Mesendoderm (in vitro differentiated cells): ENCODE results near the gene GDF9.

Experiments used
- DNase-seq: peaks from one replicate; pipeline ENCODE4 v3.0.0; 2013
- H2AK5ac ChIP-seq: 2 replicates; pipeline ENCODE4 v1.6.1; 2013; ENCODE audit warnings: low read length, inconsistent platforms
- H2BK120ac ChIP-seq: 2 replicates; pipeline ENCODE4 v1.6.1; 2013; ENCODE audit warnings: low read depth, mild to moderate bottlenecking, low read length, moderate library complexity, mixed read lengths
- H2BK15ac ChIP-seq: replicated peaks from 2 replicates; pipeline ENCODE4 v1.6.1; 2013; ENCODE audit warnings: low read depth, mild to moderate bottlenecking, moderate library complexity
- H2BK5ac ChIP-seq: 2 replicates; pipeline ENCODE4 v1.6.1; 2013; ENCODE audit warnings: low read length, inconsistent platforms
- H3K18ac ChIP-seq: 2 replicates; pipeline ENCODE4 v1.6.1; 2013; ENCODE audit warnings: mild to moderate bottlenecking, low read length, mixed read lengths
- H3K23ac ChIP-seq: one replicate; pipeline ENCODE4 v1.6.1; 2013; ENCODE audit warnings: low read length
- H3K27ac ChIP-seq: 2 replicates; pipeline ENCODE4 v1.5.1; 2013; ENCODE audit warnings: low read depth, mild to moderate bottlenecking, inconsistent platforms, low read length, moderate library complexity
- H3K27me3 ChIP-seq: 2 replicates; pipeline ENCODE4 v1.6.1; 2013; ENCODE audit warnings: low read length, control low read depth, mild to moderate bottlenecking, inconsistent platforms; ENCODE audit not compliant: insufficient read depth, poor library complexity
- H3K36me3 ChIP-seq: 2 replicates; pipeline ENCODE4 v1.6.1; 2013; ENCODE audit warnings: low read length, inconsistent platforms; ENCODE audit not compliant: control insufficient read depth, insufficient read depth
- H3K4ac ChIP-seq: one replicate; pipeline ENCODE4 v1.6.1; 2013; ENCODE audit warnings: low read depth, mild to moderate bottlenecking, low read length, moderate library complexity
- H3K4me1 ChIP-seq: 2 replicates; pipeline ENCODE4 v1.6.1; 2013; ENCODE audit warnings: low read depth, low read length, inconsistent platforms; ENCODE audit not compliant: control insufficient read depth
- H3K4me2 ChIP-seq: 2 replicates; pipeline ENCODE4 v1.6.1; 2013; ENCODE audit warnings: low read length
- H3K4me3 ChIP-seq: 2 replicates; pipeline ENCODE4 v1.5.1; 2013; ENCODE audit warnings: mild to moderate bottlenecking, low read length
- H3K56ac ChIP-seq: one replicate; pipeline ENCODE4 v1.6.1; 2013; ENCODE audit warnings: low read length
- H3K79me1 ChIP-seq: 2 replicates; pipeline ENCODE4 v1.6.1; 2013; ENCODE audit warnings: low read length, inconsistent platforms
- H3K79me2 ChIP-seq: 2 replicates; pipeline ENCODE4 v1.6.1; 2013; ENCODE audit warnings: mild to moderate bottlenecking, low read length; ENCODE audit not compliant: control insufficient read depth, insufficient read depth
- H3K9ac ChIP-seq: 2 replicates; pipeline ENCODE4 v1.6.1; 2013; ENCODE audit warnings: low read length, inconsistent platforms
- H4K5ac ChIP-seq: one replicate; pipeline ENCODE4 v1.6.1; 2013; ENCODE audit warnings: low read length
- H4K8ac ChIP-seq: one replicate; pipeline ENCODE4 v1.6.1; 2013; ENCODE audit warnings: low read depth, mild to moderate bottlenecking, control low read depth, low read length, moderate library complexity
- WGBS: extraction: QIAGEN DNeasy Blood & Tissue Kit; methylation state at CpG from one replicate; pipeline ENCODE4 v1.1.7; 2013; ENCODE audit warnings: low lambda C conversion rate, missing lambda C conversion rate; ENCODE audit not compliant: insufficient coverage; ENCODE audit errors: extremely low coverage; 5-methylcytosine and 5-hydroxymethylcytosine counted together

The GDF9 gene

DNA sequence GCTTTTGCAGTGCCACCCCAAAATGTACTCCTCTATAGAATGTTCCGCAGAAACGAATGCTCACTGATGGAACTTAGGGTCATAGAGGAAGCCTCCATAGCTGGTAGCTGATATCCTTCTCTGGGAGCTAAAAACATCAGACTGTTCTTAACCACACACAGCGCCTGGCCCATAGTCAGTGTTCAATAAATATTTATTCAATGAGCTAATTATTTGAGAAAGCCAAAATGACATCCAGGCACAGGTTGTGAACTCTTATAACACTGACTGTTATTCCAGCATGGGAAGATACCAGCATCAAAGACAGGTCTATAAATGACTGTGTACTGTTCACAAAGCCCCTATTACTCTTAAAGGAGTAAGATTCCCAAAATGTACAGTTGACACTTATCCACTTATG, 12.9 kb downstream of the GDF9 start:
- Histone ChIP-seq H3K4ac (no peak overlapping the region), H3K27me3 (no peaks in the 10 kb centered on the region), H3K4me2 (no peak overlapping the region), H2AK5ac (no peak overlapping the region), H3K79me2 (no peaks in the 10 kb centered on the region), H3K4me1 (no peaks in the 10 kb centered on the region), H3K27ac (no peak overlapping the region), H3K36me3 (no peaks in the 10 kb centered on the region), H3K23ac (no peak overlapping the region), H3K4me3 (no peak overlapping the region), H3K18ac (no peak overlapping the region), H4K8ac (no peak overlapping the region), H2BK120ac (no peak overlapping the region), H3K9ac (no peak overlapping the region), H2BK5ac (no peak overlapping the region), H2BK15ac (no peak overlapping the region), H3K79me1 (no peaks in the 10 kb centered on the region), H4K5ac (no peak overlapping the region), H3K56ac (no peak overlapping the region)
- no CpG with 5 or more reads among the region's 3 CpGs for WGBS
- no peak for DNase-seq

DNA sequence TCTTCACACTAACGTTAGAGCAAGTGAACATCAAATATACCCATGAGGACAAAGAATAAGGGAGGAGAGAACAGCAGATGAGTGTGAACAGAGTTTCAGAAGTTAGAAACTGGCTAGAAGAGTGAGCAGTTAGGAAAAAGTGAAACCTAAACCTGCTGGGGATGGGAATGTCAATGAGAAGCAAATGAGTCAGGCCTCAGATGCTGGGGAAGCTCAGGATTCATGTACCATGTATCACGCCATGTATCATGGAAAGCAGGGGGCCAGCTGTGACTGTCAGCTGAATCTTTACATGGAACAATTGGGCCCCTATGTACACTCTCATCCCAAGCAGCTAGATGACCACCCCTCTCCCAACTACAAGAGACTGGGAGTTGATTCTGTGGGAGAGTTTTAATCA, 16.2 kb downstream of the GDF9 start:
- H3K9ac ChIP-seq, result no peak overlapping the region
- H2AK5ac ChIP-seq, result no peak overlapping the region
- no peaks in the 10 kb centered on the region for H3K79me1 ChIP-seq
- no peak overlapping the region for H3K4me2 ChIP-seq
- no peak overlapping the region for H3K4me3 ChIP-seq
- H3K56ac ChIP-seq, result no peak overlapping the region
- no peaks in the 10 kb centered on the region for H3K27me3 ChIP-seq
- H2BK5ac ChIP-seq, result no peak overlapping the region
- H3K18ac ChIP-seq, result no peak overlapping the region
- no peaks in the 10 kb centered on the region for H3K79me2 ChIP-seq
- H4K5ac ChIP-seq, result no peak overlapping the region
- H3K27ac ChIP-seq, result no peak overlapping the region
- no peak overlapping the region for H2BK120ac ChIP-seq
- no peak for DNase-seq
- no peak overlapping the region for H3K23ac ChIP-seq
- H3K4ac ChIP-seq, result no peak overlapping the region
- H3K4me1 ChIP-seq, result no peaks in the 10 kb centered on the region
- no peaks in the 10 kb centered on the region for H3K36me3 ChIP-seq
- H4K8ac ChIP-seq, result no peak overlapping the region
- no CpG with 5 or more reads among the region's 2 CpGs for WGBS
- H2BK15ac ChIP-seq, result no peak overlapping the region

DNA sequence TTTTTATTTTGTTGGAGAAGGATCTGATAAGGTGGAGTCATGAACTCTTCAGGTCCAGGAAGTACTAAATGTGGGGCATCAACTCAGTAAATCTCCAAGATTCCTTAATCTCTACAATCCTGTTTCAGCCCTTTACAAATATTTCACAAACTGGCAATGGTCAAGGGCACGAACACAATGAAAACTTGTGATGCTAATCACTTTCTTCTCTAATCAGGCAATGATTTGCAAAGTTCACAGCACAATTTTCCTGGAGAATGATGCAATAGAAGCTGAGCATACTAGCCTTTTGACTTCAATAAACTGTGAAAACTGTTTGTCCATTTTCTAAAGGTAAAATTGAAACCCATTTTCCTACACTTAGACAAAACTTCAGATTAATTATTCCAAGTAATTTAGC, 16.9 kb downstream of the GDF9 start:
- Histone ChIP-seq H3K4me1 (no peaks in the 10 kb centered on the region), H2BK120ac (no peak overlapping the region), H3K23ac (no peak overlapping the region), H3K79me2 (no peaks in the 10 kb centered on the region), H3K4ac (no peak overlapping the region), H2AK5ac (no peak overlapping the region), H4K5ac (no peak overlapping the region), H3K9ac (no peak overlapping the region), H3K27ac (no peak overlapping the region), H2BK15ac (no peak overlapping the region), H2BK5ac (no peak overlapping the region), H3K27me3 (no peaks in the 10 kb centered on the region), H3K4me2 (no peak overlapping the region), H3K18ac (no peak overlapping the region), H4K8ac (no peak overlapping the region), H3K36me3 (no peaks in the 10 kb centered on the region), H3K56ac (no peak overlapping the region), H3K4me3 (no peak overlapping the region), H3K79me1 (no peaks in the 10 kb centered on the region)
- DNase-seq, result no peak
- no CpG with 5 or more reads among the region's 1 CpG for WGBS

DNA sequence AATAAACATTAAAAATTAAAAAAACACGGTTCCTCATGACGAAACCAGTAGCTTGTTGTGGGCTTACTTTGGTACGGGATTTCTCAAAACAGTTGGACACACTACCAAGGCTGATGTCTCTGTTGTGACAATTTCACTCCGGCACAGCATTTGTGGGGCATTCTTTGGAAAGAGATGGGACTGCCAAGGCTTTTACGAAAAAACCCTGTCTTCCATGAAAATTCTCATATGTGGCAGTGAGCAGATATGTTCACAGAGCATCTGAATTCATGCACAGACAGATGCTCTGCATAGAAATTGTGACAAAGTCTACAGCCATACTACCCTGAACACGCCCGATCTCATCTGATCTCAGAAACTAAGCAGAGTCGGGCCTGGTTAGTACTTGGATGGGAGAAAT, 18.0 kb downstream of the GDF9 start:
- Histone ChIP-seq H4K8ac (no peak overlapping the region), H2BK120ac (no peak overlapping the region), H4K5ac (no peak overlapping the region), H3K23ac (no peak overlapping the region), H2BK5ac (no peak overlapping the region), H3K9ac (no peak overlapping the region), H3K18ac (no peak overlapping the region), H2BK15ac (no peak overlapping the region), H3K56ac (no peak overlapping the region), H3K27me3 (no peaks in the 10 kb centered on the region), H2AK5ac (no peak overlapping the region), H3K4ac (no peak overlapping the region), H3K4me1 (no peaks in the 10 kb centered on the region), H3K36me3 (no peaks in the 10 kb centered on the region), H3K4me2 (no peak overlapping the region), H3K79me2 (no peaks in the 10 kb centered on the region), H3K4me3 (no peak overlapping the region), H3K79me1 (no peaks in the 10 kb centered on the region), H3K27ac (no peak overlapping the region)
- DNase-seq, result no peak
- WGBS, result no CpG with 5 or more reads among the region's 8 CpGs

DNA sequence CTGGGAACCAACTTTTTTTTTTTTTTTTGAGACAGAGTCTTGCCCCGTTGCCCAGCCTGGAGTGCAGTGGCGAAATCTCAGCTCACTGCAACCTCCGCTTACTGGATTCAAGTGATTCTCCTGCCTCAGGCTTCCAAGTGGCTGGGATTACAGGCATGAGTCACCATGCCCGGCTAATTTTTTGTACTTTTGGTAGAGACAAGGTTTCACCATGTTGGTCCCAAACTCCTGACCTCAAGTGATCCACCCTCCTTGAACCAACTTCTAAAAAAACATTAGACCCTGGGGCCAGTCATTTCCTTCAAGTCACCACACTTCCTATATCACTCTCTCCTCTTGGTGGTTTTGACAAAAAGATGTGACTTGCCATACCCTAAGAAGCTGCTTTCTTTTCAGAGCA, 25.0 kb downstream of the GDF9 start:
- H3K9ac ChIP-seq, result no peak overlapping the region
- no peaks in the 10 kb centered on the region for H3K27me3 ChIP-seq
- no peak overlapping the region for H2BK5ac ChIP-seq
- no peak overlapping the region for H2BK15ac ChIP-seq
- H3K4me3 ChIP-seq, result no peak overlapping the region
- no peak overlapping the region for H2BK120ac ChIP-seq
- H3K23ac ChIP-seq, result no peak overlapping the region
- H3K36me3 ChIP-seq, result no peaks in the 10 kb centered on the region
- no peak overlapping the region for H4K5ac ChIP-seq
- no peak overlapping the region for H3K18ac ChIP-seq
- H3K56ac ChIP-seq, result no peak overlapping the region
- no peak overlapping the region for H3K4ac ChIP-seq
- H4K8ac ChIP-seq, result no peak overlapping the region
- no peak overlapping the region for H3K4me2 ChIP-seq
- no peak for DNase-seq
- no peak overlapping the region for H2AK5ac ChIP-seq
- no peaks in the 10 kb centered on the region for H3K4me1 ChIP-seq
- no peaks in the 10 kb centered on the region for H3K79me2 ChIP-seq
- no CpG with 5 or more reads among the region's 4 CpGs for WGBS
- H3K27ac ChIP-seq, result no peak overlapping the region
- no peaks in the 10 kb centered on the region for H3K79me1 ChIP-seq

DNA sequence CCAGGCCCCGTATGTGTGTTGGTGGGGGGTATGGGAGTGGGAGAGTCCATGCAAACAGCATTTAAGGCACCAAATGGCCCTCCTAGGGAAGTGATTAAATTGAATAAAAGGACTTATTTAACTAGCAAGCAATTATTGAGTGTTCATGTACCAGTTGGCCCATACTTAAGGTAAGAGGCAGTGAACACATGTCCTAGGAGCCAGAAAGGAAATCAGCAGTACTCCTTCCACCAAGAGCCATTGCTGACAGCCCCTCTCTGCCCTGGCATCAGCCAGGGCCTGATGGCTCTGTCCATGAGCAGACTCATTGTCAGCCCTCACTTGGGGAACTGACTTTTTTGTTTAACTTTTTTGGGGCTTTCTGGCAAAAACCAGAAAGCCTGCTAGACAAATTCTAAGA, 25.4 kb downstream of the GDF9 start:
- no peak overlapping the region for H3K4ac ChIP-seq
- H2AK5ac ChIP-seq, result no peak overlapping the region
- H3K23ac ChIP-seq, result no peak overlapping the region
- no peaks in the 10 kb centered on the region for H3K79me1 ChIP-seq
- DNase-seq, result no peak
- H4K8ac ChIP-seq, result no peak overlapping the region
- no peak overlapping the region for H3K27ac ChIP-seq
- H3K4me3 ChIP-seq, result no peak overlapping the region
- no peaks in the 10 kb centered on the region for H3K79me2 ChIP-seq
- H3K18ac ChIP-seq, result no peak overlapping the region
- no peaks in the 10 kb centered on the region for H3K4me1 ChIP-seq
- no peak overlapping the region for H3K56ac ChIP-seq
- H2BK15ac ChIP-seq, result no peak overlapping the region
- H2BK5ac ChIP-seq, result no peak overlapping the region
- no peak overlapping the region for H3K9ac ChIP-seq
- no peak overlapping the region for H4K5ac ChIP-seq
- H3K4me2 ChIP-seq, result no peak overlapping the region
- no peaks in the 10 kb centered on the region for H3K27me3 ChIP-seq
- WGBS, result no CpG with 5 or more reads among the region's 1 CpG
- H2BK120ac ChIP-seq, result no peak overlapping the region
- H3K36me3 ChIP-seq, result no peaks in the 10 kb centered on the region
